ENCODE data around the gene FRK. TPM values are rescaled to one million over a fixed set of nuclear protein-coding genes. Genes with fewer than 3 reads are reported as not detected.

Gene FRK
- total RNA-seq, 1 donor from 2014 or later: 8.4 TPM

DNA sequence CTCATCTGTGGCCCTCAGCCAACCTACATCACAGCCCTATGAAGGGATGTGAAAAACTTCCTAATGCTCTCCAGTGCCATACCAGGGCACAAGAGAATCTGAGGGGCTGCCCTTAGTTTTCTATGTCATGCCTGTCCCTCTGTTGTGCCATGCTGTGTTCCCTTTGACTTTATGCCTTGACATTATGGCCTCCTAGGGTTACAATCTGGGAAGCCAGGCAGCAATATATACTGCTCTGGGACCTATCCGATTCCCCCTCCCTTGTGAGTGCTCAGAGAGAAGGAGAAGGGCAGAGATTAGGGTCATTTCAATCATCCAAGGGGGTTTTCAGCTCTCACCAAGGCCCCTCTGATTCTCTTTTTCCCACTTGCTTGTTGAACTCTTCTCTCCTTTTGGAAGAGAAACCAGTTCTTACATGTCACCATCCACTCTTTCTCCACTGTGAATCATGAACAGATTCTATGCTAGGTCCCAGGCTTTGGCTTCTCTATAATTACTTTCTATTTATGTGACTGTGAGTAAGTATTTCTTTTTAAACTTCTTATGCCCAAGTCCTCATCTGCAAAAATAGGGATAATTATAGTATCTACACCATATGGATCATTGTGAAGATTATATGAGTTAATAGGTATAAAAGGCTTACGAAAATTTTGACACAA, 14.2 kb upstream of the FRK start:
- Histone ChIP-seq H3K36me3 (no peaks in the 10 kb centered on the region), H3K27me3 (no peaks in the 10 kb centered on the region), H3K4me1 (peaks cover 0 to 16% of the 10 kb centered on the region in 2 donors), H3K27ac (peak overlapping the region; percentile 14 to 44), H3K4me3 (no peak overlapping the region), H3K9me3 (no peaks in the 10 kb centered on the region)
- intact Hi-C loops (cut with DNase I): no loop called here
- DNase-seq (ENCODE audit: low spot score in 2 of 2): no peak
- TF ChIP-seq, protein P1, sequence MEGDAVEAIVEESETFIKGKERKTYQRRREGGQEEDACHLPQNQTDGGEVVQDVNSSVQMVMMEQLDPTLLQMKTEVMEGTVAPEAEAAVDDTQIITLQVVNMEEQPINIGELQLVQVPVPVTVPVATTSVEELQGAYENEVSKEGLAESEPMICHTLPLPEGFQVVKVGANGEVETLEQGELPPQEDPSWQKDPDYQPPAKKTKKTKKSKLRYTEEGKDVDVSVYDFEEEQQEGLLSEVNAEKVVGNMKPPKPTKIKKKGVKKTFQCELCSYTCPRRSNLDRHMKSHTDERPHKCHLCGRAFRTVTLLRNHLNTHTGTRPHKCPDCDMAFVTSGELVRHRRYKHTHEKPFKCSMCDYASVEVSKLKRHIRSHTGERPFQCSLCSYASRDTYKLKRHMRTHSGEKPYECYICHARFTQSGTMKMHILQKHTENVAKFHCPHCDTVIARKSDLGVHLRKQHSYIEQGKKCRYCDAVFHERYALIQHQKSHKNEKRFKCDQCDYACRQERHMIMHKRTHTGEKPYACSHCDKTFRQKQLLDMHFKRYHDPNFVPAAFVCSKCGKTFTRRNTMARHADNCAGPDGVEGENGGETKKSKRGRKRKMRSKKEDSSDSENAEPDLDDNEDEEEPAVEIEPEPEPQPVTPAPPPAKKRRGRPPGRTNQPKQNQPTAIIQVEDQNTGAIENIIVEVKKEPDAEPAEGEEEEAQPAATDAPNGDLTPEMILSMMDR (IDR thresholded peaks at IDR 0.05): no peak

DNA sequence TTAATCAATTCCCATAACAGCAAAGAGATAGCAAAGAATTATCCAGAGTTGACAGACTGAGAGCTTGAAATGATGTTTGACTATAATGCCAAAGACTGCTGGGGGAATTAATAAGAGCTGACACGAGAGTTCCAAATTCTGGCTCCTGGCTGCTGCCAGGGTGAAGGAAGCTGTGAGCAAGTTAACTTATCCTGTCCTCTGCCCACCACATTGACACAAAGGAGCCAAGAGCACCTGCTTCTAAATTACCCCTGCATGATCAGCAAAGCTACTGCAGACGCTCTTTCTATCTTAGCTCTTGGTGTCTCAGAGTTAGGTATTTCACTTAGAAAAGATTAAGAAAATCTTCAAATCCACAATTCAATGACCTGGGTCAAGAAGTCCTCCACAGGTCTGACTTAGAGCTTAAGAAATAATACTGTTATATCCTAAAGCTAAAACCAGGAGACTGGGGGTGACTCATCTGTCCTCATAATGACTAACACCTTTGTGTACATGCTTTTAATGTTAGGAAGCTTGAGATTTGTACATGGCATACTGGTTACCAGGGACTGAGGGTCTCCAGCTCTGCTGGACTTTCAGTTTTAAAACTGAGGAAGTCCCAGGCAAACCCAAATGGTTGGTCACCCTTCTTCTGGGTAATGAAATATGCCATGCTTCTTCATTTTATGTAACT, 13.2 kb upstream of the FRK start:
- Histone ChIP-seq H3K27me3 (no peaks in the 10 kb centered on the region), H3K9me3 (no peaks in the 10 kb centered on the region), H3K27ac (no peak overlapping the region), H3K4me3 (no peak overlapping the region), H3K4me1 (peaks cover 0 to 16% of the 10 kb centered on the region in 2 donors), H3K36me3 (no peaks in the 10 kb centered on the region)
- TF ChIP-seq, protein P1 (IDR thresholded peaks at IDR 0.05): no peak
- no peak for DNase-seq (ENCODE audit: low spot score in 2 of 2)
- intact Hi-C loops (cut with DNase I): no loop called here

DNA sequence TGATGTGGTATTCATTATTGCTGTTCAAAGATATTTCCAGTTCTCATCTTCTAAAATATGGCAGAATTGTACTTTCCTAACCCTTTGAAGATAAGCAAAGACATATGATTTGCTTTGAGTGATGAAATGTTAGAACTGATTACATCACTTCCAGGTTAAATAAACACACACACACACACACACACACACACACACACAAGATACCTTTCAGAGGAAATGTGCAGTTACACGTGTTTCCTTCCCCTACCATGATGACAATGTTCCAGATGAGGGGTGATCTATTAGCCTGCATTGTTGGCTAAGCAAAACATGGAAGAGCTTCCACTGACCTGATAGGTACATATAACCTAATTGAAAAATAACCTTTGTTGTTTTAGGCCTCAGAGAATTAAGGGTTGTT, 11.7 kb upstream of the FRK start:
- Histone ChIP-seq H3K9me3 (no peaks in the 10 kb centered on the region), H3K4me1 (peaks cover 0 to 16% of the 10 kb centered on the region in 2 donors), H3K36me3 (no peaks in the 10 kb centered on the region), H3K27ac (no peak overlapping the region), H3K4me3 (no peak overlapping the region), H3K27me3 (no peaks in the 10 kb centered on the region)
- TF ChIP-seq, protein P1 (IDR thresholded peaks at IDR 0.05): no peak
- no peak for DNase-seq (ENCODE audit: low spot score in 2 of 2)
- intact Hi-C loops (cut with DNase I): no loop called here

DNA sequence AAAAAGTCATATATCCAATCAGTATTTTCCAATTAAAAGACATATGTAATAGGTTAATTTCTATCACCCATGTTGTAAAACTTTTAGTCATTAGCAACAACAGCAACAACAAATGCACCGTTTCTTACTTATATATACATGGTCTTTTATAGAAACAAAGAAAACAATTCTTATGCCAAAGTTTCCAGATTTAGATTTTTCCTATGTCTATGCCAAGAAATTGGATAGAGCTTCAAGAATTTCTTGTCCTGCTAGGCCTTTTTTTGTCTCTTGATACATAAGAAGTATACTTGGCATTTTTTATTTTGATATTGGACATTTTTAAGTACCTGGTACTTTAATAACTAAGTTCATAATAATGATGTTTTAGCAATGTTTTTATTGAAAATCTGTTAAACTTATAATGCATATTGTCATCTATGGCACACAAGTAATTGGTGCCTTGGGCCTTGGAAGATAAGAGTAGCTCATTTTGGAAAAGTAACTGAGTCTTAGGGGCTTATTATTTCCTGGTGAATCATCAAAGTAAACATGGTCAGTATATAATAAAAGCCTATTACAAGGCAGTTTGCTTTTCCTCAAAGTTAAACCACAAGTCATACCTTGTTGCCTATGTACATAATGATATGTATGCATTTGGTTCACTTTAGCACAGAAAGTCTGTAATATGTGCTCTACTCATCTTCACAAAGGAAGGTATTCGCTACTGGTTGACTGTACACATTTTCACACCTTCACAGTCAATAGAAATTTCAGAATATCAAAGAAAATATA, 10.1 kb upstream of the FRK start:
- peak overlapping the region in 1 of 2 donors; percentile 9 for H3K27ac ChIP-seq
- H3K4me3 ChIP-seq: no peak overlapping the region
- TF ChIP-seq, protein P1 (IDR thresholded peaks at IDR 0.05): no peak
- no peaks in the 10 kb centered on the region for H3K36me3 ChIP-seq
- H3K9me3 ChIP-seq: no peaks in the 10 kb centered on the region
- H3K4me1 ChIP-seq: peaks cover 0 to 16% of the 10 kb centered on the region in 2 donors
- H3K27me3 ChIP-seq: no peaks in the 10 kb centered on the region
- no peak for DNase-seq (ENCODE audit: low spot score in 2 of 2)
- intact Hi-C loops (cut with DNase I): no loop called here

DNA sequence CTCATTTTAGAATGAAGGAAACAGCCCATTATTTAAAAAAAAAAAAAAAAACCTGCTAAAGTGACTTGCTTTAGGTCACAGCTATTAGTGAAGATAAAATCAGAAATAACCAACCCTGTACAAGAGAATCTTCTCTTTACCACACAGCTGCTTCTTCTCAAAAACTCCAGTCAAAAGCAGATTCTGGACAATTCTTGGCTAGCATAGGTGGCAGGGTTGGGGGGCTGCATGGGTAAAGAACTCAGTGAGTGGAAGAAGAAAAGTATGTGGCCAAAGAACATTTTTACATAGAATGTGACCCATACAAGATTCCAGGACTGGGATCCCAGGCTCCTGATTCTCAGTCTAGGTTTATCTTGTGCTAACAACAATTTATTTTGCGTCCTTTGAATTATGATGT, 9.4 kb upstream of the FRK start:
- no peaks in the 10 kb centered on the region for H3K27me3 ChIP-seq
- no peak overlapping the region for H3K4me3 ChIP-seq
- no peaks in the 10 kb centered on the region for H3K9me3 ChIP-seq
- TF ChIP-seq, protein P1 (IDR thresholded peaks at IDR 0.05): no peak
- H3K4me1 ChIP-seq: peaks cover 0 to 16% of the 10 kb centered on the region in 2 donors
- DNase-seq (ENCODE audit: low spot score in 2 of 2): no peak
- peak overlapping the region in 1 of 2 donors; percentile 9 for H3K27ac ChIP-seq
- intact Hi-C loops (cut with DNase I): no loop called here
- no peaks in the 10 kb centered on the region for H3K36me3 ChIP-seq
